ENCODE results near the gene CCNL1.
"Not testable (repeated sequence)": the region's sequence is repeated elsewhere in the genome, so short reads cannot be mapped to it uniquely, and the experiment has no call there.

Gene CCNL1

DNA sequence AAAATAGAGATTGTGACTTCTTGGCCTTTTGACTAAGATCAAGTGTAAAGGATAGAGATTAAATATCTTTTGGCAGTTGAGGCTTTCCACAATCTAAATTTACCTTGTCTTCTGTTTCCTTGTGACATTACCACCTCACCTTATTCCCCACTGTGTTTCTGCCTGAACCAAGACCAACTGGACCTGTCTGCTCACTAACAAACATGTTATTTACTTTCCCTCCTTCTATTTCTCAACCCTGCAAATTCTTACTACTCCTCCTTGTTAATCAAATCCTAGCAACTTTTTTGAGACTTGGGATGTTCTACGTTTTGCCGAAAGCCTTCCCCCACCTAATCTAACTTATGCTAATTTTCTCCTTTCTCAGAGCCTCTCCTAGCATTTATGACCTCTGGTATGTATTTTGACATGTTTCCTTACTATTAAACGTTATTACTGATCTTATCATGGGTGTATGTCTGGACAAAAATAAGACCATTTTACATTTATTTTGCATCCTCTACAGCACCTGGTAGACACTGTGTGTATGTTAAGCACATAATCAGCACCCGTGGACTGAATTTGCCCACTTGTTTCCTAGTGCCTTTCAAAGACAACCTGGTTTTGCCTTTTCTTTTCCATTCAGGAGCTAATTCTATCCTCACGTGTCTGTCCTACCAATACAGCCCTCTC, 7.6 kb upstream of the CCNL1 start:
- no peak for DNase-seq

DNA sequence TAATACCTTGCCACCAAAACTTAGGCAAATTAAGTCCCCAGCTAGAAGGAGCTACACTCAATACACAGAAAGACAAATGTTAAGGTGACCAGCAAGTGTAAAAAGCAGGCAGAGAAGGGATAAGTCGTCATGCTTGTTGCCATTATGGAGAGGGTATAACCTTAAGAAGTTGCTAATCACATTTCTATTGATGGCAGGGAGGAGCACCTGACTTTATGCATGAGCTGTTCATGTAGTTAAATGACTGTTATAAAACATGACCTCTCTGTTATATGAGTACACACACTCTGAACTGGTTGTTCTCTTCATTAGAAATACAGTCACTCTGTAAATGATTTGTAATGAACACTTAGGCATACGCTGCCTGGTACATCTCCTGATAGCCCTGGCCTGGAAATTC, 6.6 kb upstream of the CCNL1 start:
- DNase-seq: no peak

DNA sequence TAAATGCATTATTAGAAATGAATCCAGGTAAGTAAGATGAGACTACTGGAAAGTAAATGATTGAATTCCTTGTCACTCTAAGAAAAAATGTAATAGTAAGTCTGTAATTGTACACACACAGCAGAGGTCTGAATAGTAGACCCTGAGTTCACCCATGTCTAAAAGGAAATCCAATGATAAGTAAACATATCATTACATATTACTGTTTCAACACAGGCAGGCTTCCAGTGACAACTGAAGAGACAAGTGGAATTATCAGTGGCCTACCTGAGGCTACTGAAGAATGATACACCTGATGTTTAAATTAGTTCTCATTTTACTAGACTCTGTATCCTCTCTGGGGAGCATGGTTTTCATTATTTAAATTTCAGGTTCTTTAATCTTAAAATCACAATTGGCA, 6.2 kb upstream of the CCNL1 start:
- DNase-seq: no peak

DNA sequence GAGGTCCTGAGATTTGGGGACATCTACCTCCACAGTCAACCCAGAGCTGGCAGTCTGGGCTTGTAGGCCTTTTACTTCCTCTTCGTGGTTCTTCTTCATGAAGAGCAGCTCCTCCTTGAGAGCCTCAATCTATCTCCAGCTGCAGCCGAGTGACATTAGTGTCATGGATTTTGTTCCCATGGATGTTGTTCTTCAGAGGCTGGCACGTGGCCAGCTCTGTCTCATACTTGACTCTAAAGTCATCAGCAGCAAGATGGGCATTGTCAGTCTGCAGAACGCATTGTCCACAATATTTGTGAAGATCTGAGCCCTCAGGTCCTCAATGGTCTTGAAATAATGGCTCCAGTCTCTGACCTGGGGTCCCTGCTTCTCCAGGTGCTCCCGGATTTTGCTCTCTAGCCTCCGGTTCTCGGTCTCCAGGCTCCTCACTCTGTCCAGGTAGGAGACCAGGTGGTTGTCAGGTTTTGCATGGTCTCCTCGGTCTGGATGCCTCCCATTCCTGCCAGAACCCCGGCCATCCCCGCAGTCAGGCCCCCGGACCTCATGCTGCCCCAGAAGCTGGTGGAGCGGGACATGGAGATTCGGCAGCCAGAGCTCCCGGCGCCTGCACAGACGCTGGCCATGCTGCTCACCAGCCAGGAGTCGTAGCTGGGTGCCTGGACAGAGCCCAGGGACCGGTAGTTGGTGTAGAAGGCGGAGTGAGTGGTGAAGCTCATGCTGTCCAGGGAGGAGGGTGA, 3.4 kb upstream of the CCNL1 start:
- DNase-seq: no peak

DNA sequence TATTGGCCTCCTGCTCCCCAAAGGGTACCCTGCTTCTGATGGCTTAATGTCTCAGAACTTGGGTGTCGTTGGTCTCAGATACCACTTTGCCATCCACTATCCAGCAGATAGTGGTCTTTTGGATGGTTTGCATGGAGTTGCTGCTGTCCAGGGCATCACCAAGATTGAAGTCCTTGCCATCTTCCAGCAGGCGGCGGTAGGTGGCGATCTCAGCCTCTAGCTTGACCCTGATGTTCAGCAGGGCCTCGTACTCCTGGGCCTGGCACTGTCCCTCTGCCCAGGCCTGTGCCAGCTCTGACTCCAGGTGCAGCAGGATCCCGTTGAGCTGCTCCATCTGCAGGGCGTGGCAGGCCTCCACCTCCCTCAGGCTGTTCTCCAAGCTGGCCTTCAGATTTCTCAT, 2.7 kb upstream of the CCNL1 start:
- DNase-seq: not testable (repeated sequence)

DNA sequence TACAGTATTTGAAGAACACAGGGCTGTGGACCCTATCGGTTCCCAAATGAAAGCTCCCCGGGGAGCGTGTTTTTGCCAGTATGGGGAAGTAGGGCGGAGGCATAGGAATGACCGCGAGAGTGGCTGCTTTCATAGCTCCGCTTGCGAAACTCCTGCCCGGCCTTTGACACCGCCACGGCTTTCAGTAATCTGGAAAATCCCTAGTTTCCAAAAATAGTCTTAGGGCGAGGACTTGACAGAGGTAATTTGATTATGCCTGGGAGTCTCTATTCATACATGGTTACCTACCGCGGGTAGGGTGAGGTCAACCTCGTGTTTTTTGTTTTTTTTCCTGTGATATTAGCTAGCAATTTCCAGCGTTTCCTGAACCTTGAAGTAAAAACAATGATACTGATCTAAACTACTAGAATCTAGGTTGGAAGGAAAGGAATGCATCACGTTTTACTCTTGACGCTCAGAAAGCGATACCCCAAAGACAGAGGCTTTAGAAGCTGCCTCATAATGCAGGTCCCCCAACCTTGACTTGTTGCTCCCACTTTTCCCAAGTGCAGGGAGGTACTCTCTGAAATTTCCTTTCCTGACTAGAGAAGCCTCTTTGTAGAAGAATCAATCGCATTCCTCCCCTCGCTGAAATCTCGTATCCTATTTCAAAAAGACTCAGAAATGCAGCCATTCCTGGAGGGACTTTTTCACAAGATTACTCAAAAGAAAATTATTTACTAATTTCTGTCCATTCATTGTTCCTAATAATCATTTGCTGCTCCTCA, 894 bp upstream of the CCNL1 start:
- peak; percentile 85 for DNase-seq

DNA sequence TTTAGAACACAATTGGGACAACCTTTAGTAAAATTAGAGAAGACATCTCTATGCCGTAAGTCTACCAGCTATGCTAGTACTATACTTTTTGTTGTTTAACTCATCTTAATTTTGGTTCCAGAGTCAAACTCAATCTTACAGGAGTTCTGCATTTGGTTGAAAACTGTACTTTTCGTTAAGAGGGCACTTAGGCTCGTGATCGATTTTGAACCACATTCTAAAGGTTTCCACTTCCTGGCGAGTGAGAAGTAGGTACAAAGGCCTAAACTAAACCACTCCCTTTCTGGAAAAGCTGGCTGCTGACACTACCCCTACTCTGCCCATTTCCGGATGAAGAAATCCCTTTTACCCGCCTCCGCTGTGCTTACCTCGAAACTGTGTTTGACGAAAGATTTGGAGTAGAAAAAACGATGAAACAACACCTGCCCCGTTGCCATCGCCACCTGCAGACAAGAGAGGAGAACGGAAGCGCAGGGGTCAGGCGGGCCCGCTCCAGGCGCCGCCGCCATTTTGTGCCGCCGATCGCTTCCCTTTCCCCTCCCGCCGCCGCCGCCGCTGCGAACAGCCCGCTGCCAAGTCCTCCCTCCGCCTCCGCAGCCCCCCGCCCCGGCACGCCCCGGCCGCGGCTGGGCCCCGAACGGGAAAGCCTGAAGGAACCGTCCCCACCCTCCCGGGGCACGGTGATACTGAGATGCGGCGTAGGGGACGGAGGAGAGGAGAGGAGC, 748 bp downstream of the CCNL1 start:
- no peak for DNase-seq

DNA sequence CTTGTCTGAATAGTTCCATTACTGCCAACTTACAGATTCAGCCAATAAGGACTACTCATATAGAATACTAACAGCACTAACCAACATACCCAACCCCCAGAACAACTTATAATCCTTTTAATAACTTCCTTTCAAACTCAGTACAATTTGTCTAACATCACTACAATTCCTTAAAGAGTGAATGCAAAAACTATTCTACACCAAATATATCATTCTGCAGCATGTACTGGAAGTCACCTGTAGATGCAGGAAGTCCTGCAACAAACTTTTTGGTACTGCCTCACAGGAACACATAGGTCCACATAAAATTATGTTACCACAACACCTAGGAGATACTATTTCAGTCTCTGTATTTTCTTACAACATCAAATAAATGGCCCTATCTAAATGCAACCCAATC, 2.1 kb downstream of the CCNL1 start:
- DNase-seq: no peak

DNA sequence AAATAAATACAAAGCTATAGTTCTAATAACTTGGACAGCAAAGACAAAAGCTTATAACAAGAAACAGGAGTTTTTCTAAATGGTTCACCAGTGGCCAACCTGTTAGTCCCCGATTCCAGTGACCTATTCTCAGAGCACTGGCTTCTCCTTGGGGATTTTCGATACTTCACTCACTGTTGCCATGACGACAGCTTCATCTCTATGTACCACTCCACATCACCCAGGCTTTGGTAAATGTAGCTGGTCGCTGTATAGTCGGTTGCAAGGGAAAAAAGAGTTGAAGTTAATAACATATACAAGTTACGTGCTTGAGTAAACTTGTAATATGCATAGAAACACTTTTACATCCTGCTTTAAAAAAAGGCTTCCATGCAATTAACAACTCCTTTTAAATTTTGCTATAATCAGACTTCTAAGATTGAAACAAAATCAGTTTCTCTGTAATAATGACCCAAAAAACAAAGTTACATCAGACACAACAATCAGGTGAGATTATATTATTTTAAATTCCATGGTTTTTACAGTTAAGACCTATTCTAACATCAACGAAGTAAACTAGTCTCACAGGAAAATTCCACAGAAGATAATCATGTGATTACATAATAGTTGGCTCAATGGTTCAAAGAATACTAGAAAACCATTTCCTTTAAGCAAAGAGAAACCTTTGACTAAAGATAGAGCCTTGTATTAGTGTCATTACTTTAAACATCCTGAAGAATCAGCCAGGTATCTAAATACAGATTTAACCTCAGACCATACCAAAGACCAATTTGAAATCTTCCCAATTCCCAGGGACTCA, 2.9 kb downstream of the CCNL1 start:
- no peak for DNase-seq

DNA sequence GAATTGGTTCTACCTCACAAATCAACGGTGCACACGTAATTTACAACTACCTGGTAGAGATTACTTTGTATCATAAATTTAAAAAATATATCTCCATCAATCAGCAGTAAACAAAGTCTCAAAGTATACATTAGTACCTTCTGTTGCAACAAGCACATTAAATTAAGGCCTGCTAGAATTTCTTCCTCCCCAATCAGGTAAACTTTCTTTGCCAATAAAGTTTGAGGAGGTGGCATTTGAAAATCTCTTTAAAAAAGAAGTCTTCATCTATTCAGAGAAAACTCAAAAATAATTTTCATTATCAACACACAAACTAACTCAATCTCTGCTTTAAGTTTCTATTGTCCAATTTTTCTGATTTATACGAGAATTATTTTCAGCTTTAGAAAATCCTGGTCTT, 4.4 kb downstream of the CCNL1 start:
- DNase-seq: no peak

DNA sequence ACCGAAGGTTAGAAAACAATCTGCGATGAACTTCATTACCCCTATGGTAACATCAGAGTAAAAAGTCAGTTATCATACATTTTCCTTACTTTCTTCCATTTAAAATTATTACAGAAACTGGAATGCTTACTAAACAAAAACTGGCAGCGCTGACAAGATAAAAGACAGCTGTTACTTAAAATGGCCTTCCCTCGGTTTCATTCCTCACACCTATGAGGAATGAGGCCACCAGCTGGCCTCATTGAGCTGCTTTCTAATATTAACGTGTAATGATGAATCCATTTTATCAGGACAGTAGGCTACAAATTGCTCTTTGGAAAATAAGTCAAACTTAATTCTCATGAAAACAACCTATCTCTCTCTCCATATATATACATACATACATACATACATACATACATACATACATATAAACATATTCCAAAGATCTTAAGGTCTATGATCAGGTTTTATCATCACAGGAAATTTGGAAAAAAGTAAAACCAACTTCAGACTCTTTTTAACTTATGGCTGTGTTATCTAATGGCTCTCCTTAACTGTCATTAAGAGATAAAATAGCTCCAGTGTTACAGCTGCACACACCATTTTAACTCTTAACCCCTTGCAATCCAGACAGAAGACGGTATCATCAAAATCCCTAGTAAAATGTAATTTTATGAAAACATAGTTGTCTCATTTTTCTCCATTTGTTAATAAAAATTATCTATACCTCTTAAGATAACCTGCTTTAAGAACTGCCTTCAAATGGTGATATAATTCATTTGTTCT, 5.2 kb downstream of the CCNL1 start:
- DNase-seq: no peak

DNA sequence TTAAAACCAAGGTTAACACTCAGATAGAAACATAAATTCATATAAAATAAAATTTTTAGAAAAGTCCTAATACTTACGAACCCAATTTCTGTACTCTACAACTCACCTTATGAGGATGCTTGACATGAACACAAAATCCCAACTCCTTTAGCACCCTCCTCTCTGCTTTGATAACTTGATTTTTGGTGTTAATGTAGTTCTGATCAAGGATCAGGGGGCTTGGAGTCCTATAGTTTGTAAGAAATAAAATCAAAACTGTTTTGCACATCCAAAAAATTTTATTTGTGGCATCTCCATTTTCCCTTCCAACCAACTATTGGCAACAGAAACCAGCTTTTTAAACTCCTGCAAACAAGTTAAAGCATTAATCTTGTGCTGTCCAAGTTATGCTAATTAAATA, 7.0 kb downstream of the CCNL1 start:
- no peak for DNase-seq

DNA sequence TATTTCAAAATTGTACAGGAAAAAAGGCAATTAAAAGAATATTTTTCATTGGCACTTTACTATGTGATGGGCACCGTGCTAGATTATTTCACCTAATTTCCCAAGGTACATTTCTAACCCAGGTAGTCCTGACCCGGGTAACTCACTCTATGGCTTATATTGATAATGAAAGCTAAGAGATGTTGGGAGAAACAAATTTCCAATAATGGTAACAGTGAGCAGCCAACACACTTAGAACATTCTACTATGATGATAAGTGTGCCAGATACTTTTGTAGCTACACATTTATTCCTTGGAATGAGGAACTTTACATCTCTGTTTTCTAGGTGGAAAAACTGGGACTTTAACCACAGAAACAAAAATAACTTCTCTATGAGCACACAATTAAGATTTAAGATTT, 7.5 kb downstream of the CCNL1 start:
- no peak for DNase-seq

DNA sequence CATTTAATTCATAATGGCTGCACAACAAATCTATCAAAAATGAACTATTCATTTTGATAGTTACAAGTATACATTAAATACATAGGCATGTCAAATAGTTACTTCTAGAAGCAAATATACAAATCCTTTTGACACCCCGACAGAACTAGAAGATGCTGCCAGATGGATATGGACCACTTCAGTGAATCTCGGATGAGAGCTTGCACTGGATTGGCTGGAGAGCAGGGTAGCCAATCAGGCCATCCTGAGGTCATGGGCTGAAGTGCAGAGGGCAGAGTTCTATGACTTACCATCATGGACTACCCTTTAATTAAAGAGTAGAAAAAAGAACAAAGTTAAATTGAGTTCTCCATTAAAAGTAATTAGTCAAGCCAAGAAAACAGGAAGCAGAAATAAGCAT, 8.3 kb downstream of the CCNL1 start:
- no peak for DNase-seq

DNA sequence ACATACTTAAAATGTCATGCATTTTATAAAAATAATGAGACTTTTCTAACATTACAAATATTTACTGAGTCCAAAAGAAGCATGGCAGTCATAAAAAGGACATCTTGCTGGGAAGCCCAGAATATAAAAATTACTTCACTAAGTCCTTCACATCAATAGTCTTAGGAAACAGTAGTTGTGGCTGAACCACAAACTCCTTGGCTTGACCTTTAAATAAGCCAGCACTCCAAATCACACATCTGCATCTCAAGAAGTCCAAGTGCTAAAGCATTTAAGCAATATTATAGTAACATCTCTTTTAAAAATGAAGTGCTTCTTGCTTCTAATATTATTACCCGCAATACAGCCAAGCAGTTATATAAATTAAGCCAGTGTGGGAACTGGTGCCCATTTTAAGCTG, 8.8 kb downstream of the CCNL1 start:
- no peak for DNase-seq

DNA sequence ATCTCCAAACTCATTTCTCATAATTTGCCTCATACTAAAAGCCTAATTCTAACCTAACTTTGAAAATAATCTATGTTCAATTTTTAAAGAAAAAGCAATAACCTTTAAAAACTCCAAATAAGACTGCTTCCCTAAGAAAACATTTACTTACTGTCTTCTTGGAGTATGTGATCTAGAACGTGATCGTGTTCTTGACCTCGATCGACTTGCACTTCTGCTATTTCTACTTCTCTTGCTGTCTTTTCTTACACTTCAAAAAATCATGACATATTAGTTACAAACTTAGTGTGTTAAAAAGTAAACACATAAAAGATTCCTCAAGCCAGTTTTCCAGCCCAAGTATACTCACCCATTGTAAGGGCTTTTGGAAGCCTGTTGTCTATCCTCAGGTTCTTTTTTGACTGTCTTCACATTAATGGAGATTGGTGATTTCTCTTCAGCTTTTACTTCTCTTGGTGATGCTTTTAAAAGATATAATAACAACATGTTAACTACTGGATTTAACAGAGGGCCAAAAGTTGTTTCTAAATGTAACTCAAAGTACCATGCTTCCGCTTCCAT, 10.7 kb downstream of the CCNL1 start:
- no peak for DNase-seq

DNA sequence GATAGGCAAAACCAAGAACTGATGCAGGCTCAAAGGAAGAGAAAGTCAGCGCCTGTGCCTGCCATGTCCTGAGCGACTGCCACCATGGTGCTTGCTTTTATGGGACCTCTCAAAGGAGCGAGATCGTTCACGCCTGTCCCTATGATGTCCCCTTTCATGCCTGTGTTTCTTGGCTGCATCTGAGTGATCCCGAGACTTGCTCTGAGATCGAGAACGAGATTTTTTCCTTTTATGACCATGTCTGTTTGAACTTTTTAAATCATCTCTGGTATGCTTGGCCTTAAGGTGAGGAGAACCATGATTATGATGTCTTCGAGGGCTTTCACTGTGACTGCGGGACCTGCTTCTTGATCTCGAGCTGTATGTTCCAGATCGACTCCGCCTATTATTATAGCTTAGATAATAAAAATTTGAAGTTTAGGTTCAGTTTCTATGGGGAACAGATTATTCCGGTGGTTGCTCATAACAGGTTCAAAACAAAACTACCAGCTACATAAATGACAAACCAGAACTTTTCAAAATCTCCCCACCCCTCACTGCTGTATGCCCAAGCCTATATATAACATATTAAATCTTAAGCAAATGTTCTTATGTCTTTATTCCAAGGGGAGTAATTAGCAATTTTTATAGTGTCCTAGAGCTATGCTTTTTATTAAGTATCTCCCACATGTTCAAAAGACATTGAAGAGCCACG, 11.6 kb downstream of the CCNL1 start:
- no peak for DNase-seq

DNA sequence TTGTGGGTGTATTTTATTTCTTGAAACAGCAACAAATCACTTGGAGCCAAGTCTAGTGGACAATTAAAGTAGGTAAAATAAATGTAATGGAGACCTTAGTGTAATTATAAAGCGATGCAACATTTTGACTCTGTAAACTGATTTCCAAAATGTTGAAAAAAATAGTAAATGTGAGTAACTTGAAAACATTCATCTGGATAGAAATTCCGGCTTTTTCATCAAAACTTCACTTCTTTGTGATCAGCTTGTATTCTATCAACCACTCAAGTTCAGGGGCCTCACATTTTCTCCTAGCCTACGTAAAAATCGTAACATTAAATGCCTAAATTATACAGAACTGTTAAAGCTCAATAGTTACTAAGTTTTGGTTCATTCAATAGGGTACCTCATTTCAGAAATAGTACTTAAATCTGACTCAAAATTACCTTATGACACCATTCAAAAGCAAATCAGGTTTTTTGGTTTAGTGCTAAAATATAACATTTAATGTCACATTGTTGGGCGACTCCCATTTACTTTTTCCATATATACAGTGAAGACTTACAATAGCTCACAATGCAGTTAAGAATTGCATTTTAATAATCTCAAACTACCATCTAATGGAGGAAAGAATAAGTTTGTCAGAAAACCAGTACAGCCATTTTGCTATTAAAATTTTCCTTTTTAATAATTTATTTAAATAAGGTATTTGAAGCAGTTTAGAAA, 12.7 kb downstream of the CCNL1 start:
- no peak for DNase-seq

DNA sequence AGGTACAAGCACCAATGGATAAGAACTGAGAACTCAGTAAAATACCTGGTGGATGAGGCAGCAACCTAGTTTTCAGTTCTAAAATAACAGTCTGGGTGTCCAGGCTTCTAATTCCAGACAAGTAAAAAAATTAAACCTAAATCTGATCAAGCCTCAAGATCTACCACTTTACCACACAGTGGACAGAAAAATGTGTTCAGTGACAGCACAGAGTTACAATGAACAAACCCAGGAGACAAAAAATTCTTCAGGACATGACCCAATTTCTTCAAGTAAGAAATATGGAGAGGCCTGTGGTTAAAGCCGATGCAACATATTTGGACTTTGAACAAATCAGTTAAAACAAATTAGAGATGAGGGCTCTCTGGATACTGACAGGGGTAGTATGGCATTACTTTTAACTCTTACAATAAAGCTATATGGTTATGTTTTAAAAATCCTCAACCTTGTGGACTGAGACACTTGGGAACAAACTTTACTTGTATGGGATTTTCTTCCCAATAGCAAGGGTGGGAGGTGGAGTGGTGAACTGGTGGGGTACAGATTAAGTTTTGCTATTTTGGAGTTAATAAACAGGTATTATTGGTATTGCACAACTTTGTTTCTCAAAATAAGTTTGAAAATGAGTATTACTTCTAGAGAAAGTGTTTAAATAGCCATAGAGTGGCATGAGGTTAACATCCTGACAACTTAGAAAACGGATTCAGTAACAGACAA, 14.2 kb downstream of the CCNL1 start:
- no peak for DNase-seq

Data from GOT3 (cell line).